IMR-90 (cell line): Measurements from ENCODE around the gene MKNK2. TPM values are rescaled to one million over a fixed set of nuclear protein-coding genes. Genes with fewer than 3 reads are reported as not detected.

ENCODE experiments used
- ATAC-seq: fragments of 200-7000 bp; cut with Tn5 transposase; 2 replicates; pipeline ENCODE4 v1.9.1; 2020; ENCODE audit warnings: low read depth, mild to moderate bottlenecking, moderate library complexity
- BruUV-seq: library from RNA; stranded (reverse); fragments of 400-500 nt; replicated peaks from 2 replicates; lab custom pipeline; 2021; lab: Mats Ljungman, UMichigan
- CTCF ChIA-PET: fragments of 300-600 bp; formaldehyde crosslinking; extraction: SDS; loops from one replicate; lab custom pipeline; 2021; ENCODE audit warnings: antibody characterized with exemption; lab: Yijun Ruan, JAX
- POLR2A ChIA-PET: fragments of 300-600 bp; sonication (Branson Sonifier 250); formaldehyde crosslinking; loops from one replicate; lab custom pipeline; 2022; ENCODE audit warnings: antibody characterized with exemption; ENCODE audit not compliant: unreplicated experiment; lab: Charles Lee
- DNase-seq: peaks from one replicate; pipeline ENCODE4 v3.0.0; 2013
- H2AFZ ChIP-seq: replicated peaks from 2 replicates; pipeline ENCODE3; 2013; ENCODE audit warnings: low read length, mild to moderate bottlenecking; ENCODE audit not compliant: poor library complexity
- H2AK5ac ChIP-seq: 2 replicates; pipeline ENCODE4 v1.6.1; 2013; ENCODE audit warnings: low read depth, low read length, inconsistent platforms
- H2AK9ac ChIP-seq: replicated peaks from 2 replicates; pipeline ENCODE3; 2013; ENCODE audit warnings: mild to moderate bottlenecking, low read depth, low read length, moderate library complexity; ENCODE audit not compliant: poor library complexity
- H2BK120ac ChIP-seq: 2 replicates; pipeline ENCODE4 v1.6.1; 2013; ENCODE audit warnings: low read depth, low read length, inconsistent platforms
- H2BK15ac ChIP-seq: 3 replicates; pipeline ENCODE4 v1.6.1; 2013; ENCODE audit warnings: low read depth, low read length, inconsistent platforms
- H2BK20ac ChIP-seq: 2 replicates; pipeline ENCODE4 v1.6.1; 2013; ENCODE audit warnings: low read depth, mild to moderate bottlenecking, inconsistent platforms, low read length, moderate library complexity
- H2BK5ac ChIP-seq: 2 replicates; pipeline ENCODE4 v1.6.1; 2013; ENCODE audit warnings: mild to moderate bottlenecking, low read depth, low read length, inconsistent platforms; ENCODE audit not compliant: poor library complexity, severe bottlenecking
- H3K14ac ChIP-seq: replicated peaks from 2 replicates; pipeline ENCODE4 v1.6.1; 2013; ENCODE audit warnings: low read depth, low read length, inconsistent platforms
- H3K18ac ChIP-seq: 2 replicates; pipeline ENCODE4 v1.6.1; 2013; ENCODE audit warnings: low read depth, low read length, control low read depth
- H3K23ac ChIP-seq: 2 replicates; pipeline ENCODE4 v1.6.1; 2013; ENCODE audit warnings: low read depth, low read length, inconsistent platforms
- H3K27ac ChIP-seq: 2 replicates; pipeline ENCODE4 v1.5.1; 2013; ENCODE audit warnings: mild to moderate bottlenecking, control low read depth, low read length; ENCODE audit not compliant: insufficient read depth
- H3K27me3 ChIP-seq: 2 replicates; pipeline ENCODE4 v1.6.1; 2013; ENCODE audit warnings: low read length; ENCODE audit not compliant: control insufficient read depth, insufficient read depth
- H3K36me3 ChIP-seq: 2 replicates; pipeline ENCODE4 v1.6.1; 2013; ENCODE audit warnings: low read length, mixed read lengths; ENCODE audit not compliant: control insufficient read depth, insufficient read depth
- H3K4ac ChIP-seq: 2 replicates; pipeline ENCODE4 v1.6.1; 2013; ENCODE audit warnings: low read depth, low read length, inconsistent platforms
- H3K4me1 ChIP-seq: 2 replicates; pipeline ENCODE4 v1.6.1; 2013; ENCODE audit warnings: low read length, mixed read lengths; ENCODE audit not compliant: control insufficient read depth, insufficient read depth
- H3K4me2 ChIP-seq: 2 replicates; pipeline ENCODE4 v1.6.1; 2013; ENCODE audit warnings: low read depth, mild to moderate bottlenecking, control low read depth, low read length, moderate library complexity
- H3K4me3 ChIP-seq: 2 replicates; pipeline ENCODE4 v1.5.1; 2013; ENCODE audit warnings: low read depth, mild to moderate bottlenecking, control low read depth, low read length, moderate library complexity; ENCODE audit not compliant: insufficient read depth
- H3K56ac ChIP-seq: 2 replicates; pipeline ENCODE4 v1.6.1; 2013; ENCODE audit warnings: low read length, inconsistent platforms; ENCODE audit not compliant: insufficient read depth; ENCODE audit errors: extremely low read depth
- H3K79me1 ChIP-seq, 2 experiments: 2 replicates each; pipeline ENCODE4 v1.6.1; 2013; ENCODE audit warnings: low read length in 2 of 2, inconsistent platforms in 1 of 2, low read depth in 1 of 2
- H3K9ac ChIP-seq: 2 replicates; pipeline ENCODE4 v1.6.1; 2013; ENCODE audit warnings: low read depth, low read length, control low read depth
- H3K9me1 ChIP-seq: 2 replicates; pipeline ENCODE4 v1.6.1; 2013; ENCODE audit warnings: low read length, inconsistent platforms; ENCODE audit not compliant: insufficient read depth
- H3K9me3 ChIP-seq: 2 replicates; pipeline ENCODE4 v1.6.1; 2013; ENCODE audit warnings: low read length; ENCODE audit not compliant: control insufficient read depth, insufficient read depth
- H4K20me1 ChIP-seq: 2 replicates; pipeline ENCODE4 v1.6.1; 2013; ENCODE audit warnings: low read length, inconsistent platforms; ENCODE audit not compliant: insufficient read depth
- H4K5ac ChIP-seq: 2 replicates; pipeline ENCODE4 v1.6.1; 2013; ENCODE audit warnings: mild to moderate bottlenecking, low read depth, low read length, control low read depth
- H4K8ac ChIP-seq, 2 experiments: 2 replicates each; pipeline ENCODE4 v1.6.1; 2013; ENCODE audit warnings: low read depth in 2 of 2, low read length in 2 of 2, control low read depth in 1 of 2, inconsistent platforms in 1 of 2
- H4K91ac ChIP-seq: 2 replicates; pipeline ENCODE4 v1.6.1; 2013; ENCODE audit warnings: low read depth, low read length, inconsistent platforms; ENCODE audit not compliant: insufficient read depth
- NFE2L2 ChIP-seq: fragments of 150-350 bp; IDR thresholded peaks from 2 replicates; pipeline ENCODE4 v1.6.1; 2016; ENCODE audit warnings: low read depth, mild to moderate bottlenecking, low read length
- WGBS, 2 experiments: methylation state at CpG; one replicate each; pipeline versions ENCODE4 v1.1.5 to v1.1.7; 2013; ENCODE audit warnings: missing lambda C conversion rate in 2 of 2; ENCODE audit not compliant: insufficient read length in 1 of 2; ENCODE audit errors: extremely low coverage in 2 of 2; 5-methylcytosine and 5-hydroxymethylcytosine counted together
- dilution Hi-C: fragments of 300-500 bp; cut with HindIII; formaldehyde crosslinking; loops from one replicate; pipeline ENCODE4 v1.14.3; 2018; ENCODE audit warnings: low sequenced_read_pairs; ENCODE audit not compliant: unreplicated experiment
- in situ Hi-C: fragments of 300-500 bp; cut with MboI; formaldehyde crosslinking; loops from 3 replicates; pipeline ENCODE4 v1.14.3; 2019; ENCODE audit warnings: low sequenced_read_pairs, inconsistent platforms, mixed read lengths
- intact Hi-C: fragments of 100-400 bp; cut with micrococcal nuclease; formaldehyde crosslinking; loops from 2 replicates; pipeline ENCODE4 v1.10.0; 2022
- polyA plus RNA-seq, 3 experiments: library from polyadenylated mRNA; depleted of rRNA; stranded (reverse); fragments of >200 nt; gene quantifications; 2 replicates each; pipeline ENCODE4 v1.2.3, GENCODE V29; 2012; ENCODE audit warnings: low replicate concordance in 1 of 3
- total RNA-seq: library from RNA; depleted of rRNA; stranded (reverse); fragments of >200 nt; gene quantifications from 2 replicates; pipeline ENCODE4 v1.2.3, GENCODE V29; 2012
- TF ChIP-seq, protein P1 (sequence below): conservative IDR thresholded peaks from 2 replicates; pipeline ENCODE4 v1.5.1; 2012; ENCODE audit warnings: mild to moderate bottlenecking, low read depth, low read length, improper control_type of control experiment

The MKNK2 gene
- total and polyA plus RNA-seq, 2 of the 4 experiments (the other 2 are of a cell fraction) = 21.9 to 31.8 TPM

DNA sequence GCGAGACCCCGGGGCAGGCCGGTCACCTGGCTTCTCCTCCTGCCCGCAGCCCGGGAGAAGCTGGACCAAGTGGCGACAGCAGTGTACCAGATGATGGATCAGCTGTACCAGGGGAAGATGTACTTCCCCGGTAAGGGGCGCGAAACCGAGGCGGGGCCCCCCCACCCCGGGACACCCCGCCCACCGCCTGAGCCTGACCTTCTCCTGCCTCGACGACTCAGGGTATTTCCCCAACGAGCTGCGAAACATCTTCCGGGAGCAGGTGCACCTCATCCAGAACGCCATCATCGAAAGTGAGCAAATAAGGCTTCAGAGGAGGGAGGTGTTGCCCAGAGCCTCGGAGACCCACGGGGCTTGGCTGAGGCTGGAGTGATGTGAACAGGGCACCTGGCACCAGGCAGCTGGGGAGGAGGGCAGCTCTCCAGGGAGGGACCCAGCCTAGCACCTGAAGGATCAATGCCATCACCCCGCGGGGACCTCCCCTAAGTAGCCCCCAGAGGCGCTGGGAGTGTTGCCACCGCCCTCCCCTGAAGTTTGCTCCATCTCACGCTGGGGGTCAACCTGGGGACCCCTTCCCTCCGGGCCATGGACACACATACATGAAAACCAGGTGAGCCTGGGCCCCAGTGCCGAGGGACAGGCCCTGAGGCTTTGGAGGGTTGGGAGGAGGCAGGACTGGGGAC is 46.3 kb upstream of the MKNK2 start:
- Histone ChIP-seq H2AK5ac (no peak overlapping the region), H3K4me2 (peak overlapping the region; percentile 95), H4K8ac (no peak overlapping the region), H2BK5ac (no peak overlapping the region), H2BK120ac (no peak overlapping the region), H3K27ac (no peak overlapping the region; the same call in 1 of the 2 replicates), H4K91ac (no peak overlapping the region), H2BK15ac (no peak overlapping the region), H4K20me1 (peaks cover 27% of the 10 kb centered on the region), H3K9me3 (no peaks in the 10 kb centered on the region), H3K4me1 (peaks cover 6% of the 10 kb centered on the region), H3K23ac (no peak overlapping the region; the same call in 1 of the 2 replicates), H3K18ac (no peak overlapping the region), H2BK20ac (no peak overlapping the region), H3K36me3 (peaks cover 31% of the 10 kb centered on the region), H3K9ac (0 out of 2 replicates have a peak overlapping the region, but pooled peaks have one; percentile 32), H4K5ac (no peak overlapping the region), H3K4ac (no peak overlapping the region), H3K9me1 (peaks cover 8% of the 10 kb centered on the region), H3K14ac (no peak overlapping the region), H2AK9ac (peak overlapping the region; percentile 57), H3K79me1 (peaks cover 10 to 43% of the 10 kb centered on the region in 2 experiments), H2AFZ (peak overlapping the region; percentile 97), H3K4me3 (peak overlapping the region; percentile 45), H3K56ac (no peak overlapping the region), H3K27me3 (no peaks in the 10 kb centered on the region)
- in situ Hi-C loops (no loop called here), dilution Hi-C loops (no loop called here), intact Hi-C loops (no loop called here)
- 70% methylated on average over 2 of the region's 30 CpGs; no CpG with 5 or more reads in 1 of the 2 experiments for WGBS, 2 experiments
- ChIA-PET POLR2A (no interaction called here), CTCF (no interaction called here)
- BruUV-seq = no TSS peak
- DNase-seq (no peak), ATAC-seq (no peak)
- TF ChIP-seq, protein P1, sequence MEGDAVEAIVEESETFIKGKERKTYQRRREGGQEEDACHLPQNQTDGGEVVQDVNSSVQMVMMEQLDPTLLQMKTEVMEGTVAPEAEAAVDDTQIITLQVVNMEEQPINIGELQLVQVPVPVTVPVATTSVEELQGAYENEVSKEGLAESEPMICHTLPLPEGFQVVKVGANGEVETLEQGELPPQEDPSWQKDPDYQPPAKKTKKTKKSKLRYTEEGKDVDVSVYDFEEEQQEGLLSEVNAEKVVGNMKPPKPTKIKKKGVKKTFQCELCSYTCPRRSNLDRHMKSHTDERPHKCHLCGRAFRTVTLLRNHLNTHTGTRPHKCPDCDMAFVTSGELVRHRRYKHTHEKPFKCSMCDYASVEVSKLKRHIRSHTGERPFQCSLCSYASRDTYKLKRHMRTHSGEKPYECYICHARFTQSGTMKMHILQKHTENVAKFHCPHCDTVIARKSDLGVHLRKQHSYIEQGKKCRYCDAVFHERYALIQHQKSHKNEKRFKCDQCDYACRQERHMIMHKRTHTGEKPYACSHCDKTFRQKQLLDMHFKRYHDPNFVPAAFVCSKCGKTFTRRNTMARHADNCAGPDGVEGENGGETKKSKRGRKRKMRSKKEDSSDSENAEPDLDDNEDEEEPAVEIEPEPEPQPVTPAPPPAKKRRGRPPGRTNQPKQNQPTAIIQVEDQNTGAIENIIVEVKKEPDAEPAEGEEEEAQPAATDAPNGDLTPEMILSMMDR = no peak
- TF ChIP-seq NFE2L2 = no peak
